B cell (primary cell): Measurements from ENCODE around the gene HMCN1. TPM values are rescaled to one million over a fixed set of nuclear protein-coding genes. Genes with fewer than 3 reads are reported as not detected.

Source experiments
- ATAC-seq: fragments of 200-7000 bp; cut with Tn5 transposase; one replicate; pipeline ENCODE4 v1.10.0; 2021; ENCODE audit warnings: low read depth, mild to moderate bottlenecking, moderate number of reproducible peaks, moderate library complexity
- CTCF ChIA-PET: fragments of 350-600 bp; sonication (Branson Sonifier 250); formaldehyde crosslinking; loops from one replicate; lab custom pipeline; 2021; ENCODE audit warnings: antibody characterized with exemption, inconsistent platforms; lab: Charles Lee
- POLR2A ChIA-PET: fragments of 350-600 bp; sonication (Branson Sonifier 250); formaldehyde crosslinking; loops from one replicate; lab custom pipeline; 2021; ENCODE audit warnings: antibody characterized with exemption; lab: Charles Lee
- DNase-seq: peaks from one replicate; pipeline ENCODE4 v3.0.0; 2013
- H2AFZ ChIP-seq: 2 replicates; pipeline ENCODE4 v1.6.1; 2012; ENCODE audit warnings: mild to moderate bottlenecking, low read depth, low read length; ENCODE audit not compliant: insufficient read depth, poor library complexity, severe bottlenecking
- H3K27ac ChIP-seq, 2 donors: 1 replicate in 1 of 2; 2 replicates in 1 of 2; pipeline ENCODE4 v1.5.1; 2012 to 2013; ENCODE audit warnings: low read length in 2 of 2, mild to moderate bottlenecking in 2 of 2, moderate library complexity in 1 of 2
- H3K27me3 ChIP-seq, 4 experiments: fragments of 200-600 bp in 1 of 4; sonication (generic) in 1 of 4; replicated peaks in 1 of 4; 1 replicate in 2 of 4; 2 replicates in 2 of 4; pipeline versions ENCODE4 v1.6.1 to v1.7.0; 2013 to 2016; ENCODE audit warnings: low read length in 3 of 4, mild to moderate bottlenecking in 2 of 4, mixed read lengths in 1 of 4, moderate library complexity in 1 of 4; ENCODE audit not compliant: insufficient read depth in 4 of 4, control insufficient read depth in 3 of 4; ENCODE audit errors: control extremely low read depth in 1 of 4
- H3K36me3 ChIP-seq, 2 experiments: replicated peaks in 1 of 2; 1 replicate in 1 of 2; 2 replicates in 1 of 2; pipeline versions ENCODE4 v1.6.1 to v1.7.1; 2013; ENCODE audit warnings: low read length in 1 of 2; ENCODE audit not compliant: insufficient read depth in 2 of 2, control insufficient read depth in 1 of 2; ENCODE audit errors: control extremely low read depth in 1 of 2, extremely low read depth in 1 of 2
- H3K4me1 ChIP-seq, 2 donors: fragments of 200-600 bp in 1 of 2; sonication (generic) in 1 of 2; 1 replicate in 1 of 2; 2 replicates in 1 of 2; pipeline versions ENCODE4 v1.5.1 to v1.6.1; 2013 to 2017; ENCODE audit warnings: low read length in 2 of 2; ENCODE audit not compliant: control insufficient read depth in 2 of 2, insufficient read depth in 2 of 2
- H3K4me2 ChIP-seq: replicated peaks from 2 replicates; pipeline ENCODE3; 2012; ENCODE audit warnings: mild to moderate bottlenecking, low read depth, low read length; ENCODE audit not compliant: poor library complexity, severe bottlenecking
- H3K4me3 ChIP-seq, 5 experiments: fragments of 200-600 bp in 1 of 5; sonication (generic) in 1 of 5; 1 replicate in 3 of 5; 2 replicates in 2 of 5; pipeline versions ENCODE4 v1.5.1 to v1.7.0; 2011 to 2016; ENCODE audit warnings: low read length in 4 of 5, mild to moderate bottlenecking in 4 of 5, low read depth in 2 of 5, control low read depth in 1 of 5, moderate library complexity in 1 of 5; ENCODE audit not compliant: insufficient read depth in 1 of 5; ENCODE audit errors: control extremely low read depth in 1 of 5, extremely low read depth in 1 of 5
- H3K79me2 ChIP-seq: fragments of 200-600 bp; sonication (generic); one replicate; pipeline ENCODE4 v1.6.0; 2016; ENCODE audit warnings: low read length; ENCODE audit not compliant: control insufficient read depth, insufficient read depth
- H3K9ac ChIP-seq: fragments of 200-600 bp; sonication (generic); 2 replicates; pipeline ENCODE4 v1.6.1; 2017; ENCODE audit warnings: mild to moderate bottlenecking, low read length, moderate library complexity
- H3K9me3 ChIP-seq, 3 donors: one replicate each; pipeline versions ENCODE4 v1.6.1 to v1.7.1; 2013; ENCODE audit warnings: low read length in 2 of 3; ENCODE audit not compliant: control insufficient read depth in 2 of 3, insufficient read depth in 1 of 3; ENCODE audit errors: control extremely low read depth in 1 of 3
- H4K20me1 ChIP-seq: 2 replicates; pipeline ENCODE4 v1.6.0; 2012; ENCODE audit warnings: mild to moderate bottlenecking, low read length; ENCODE audit not compliant: insufficient read depth, control insufficient read depth, poor library complexity, severe bottlenecking
- H3K27ac Mint-ChIP-seq: one replicate; pipeline ENCODE4 v1.8.0; 2021; ENCODE audit warnings: mixed read lengths
- H3K27me3 Mint-ChIP-seq: one replicate; pipeline ENCODE4 v1.8.0; 2021; ENCODE audit warnings: mixed read lengths
- H3K4me1 Mint-ChIP-seq: one replicate; pipeline ENCODE4 v1.8.0; 2021; ENCODE audit warnings: mixed read lengths
- H3K4me3 Mint-ChIP-seq: one replicate; pipeline ENCODE4 v1.8.0; 2021; ENCODE audit warnings: mixed read lengths
- H3K9me3 Mint-ChIP-seq: one replicate; pipeline ENCODE4 v1.8.0; 2022; ENCODE audit warnings: mixed read lengths; ENCODE audit not compliant: insufficient read depth
- CTCF ChIP-seq: fragments of 200-600 bp; IDR thresholded peaks from one replicate; pipeline ENCODE4 v1.8.0; 2022; ENCODE audit warnings: antibody characterized with exemption, mild to moderate bottlenecking
- EZH2 ChIP-seq: IDR thresholded peaks from 2 replicates; pipeline ENCODE4 v1.6.1; 2012; ENCODE audit warnings: borderline replicate concordance, low read depth, mild to moderate bottlenecking, moderate library complexity, low read length; ENCODE audit not compliant: insufficient read depth, poor library complexity, severe bottlenecking
- WGBS: methylation state at CpG from one replicate; pipeline ENCODE4 v1.1.5; 2013; ENCODE audit warnings: missing lambda C conversion rate; ENCODE audit not compliant: insufficient coverage; 5-methylcytosine and 5-hydroxymethylcytosine counted together
- intact Hi-C: fragments of 100-400 bp; cut with micrococcal nuclease; formaldehyde crosslinking; loops from one replicate; pipeline ENCODE4 v1.10.0; 2022
- polyA plus RNA-seq: library from polyadenylated mRNA; depleted of rRNA; stranded (reverse); fragments of >200 nt; gene quantifications from 2 replicates; pipeline ENCODE4 v1.2.3, GENCODE V29; 2012
- total RNA-seq, 2 donors: library from RNA; stranded (reverse); fragments of 120-200 nt in 1 of 2; gene quantifications; 1 replicate in 1 of 2; 2 replicates in 1 of 2; pipeline versions ENCODE4 v1.2.3 to v1.2.4, GENCODE V29; 2013 to 2022

The HMCN1 gene
- total and polyA plus RNA-seq, 2 donors (not counting 1 experiment from before 2014, with no cell fraction given) = not detected

- ChIA-PET POLR2A (no interaction called here), CTCF (no interaction called here)
- Mint-ChIP-seq H3K27ac (no peak overlapping the region), H3K4me3 (no peak overlapping the region), H3K27me3 (peaks cover 4% of the 10 kb centered on the region), H3K9me3 (no peaks in the 10 kb centered on the region), H3K4me1 (no peaks in the 10 kb centered on the region)
- Histone ChIP-seq H3K27ac (no peak overlapping the region), H3K4me1 (no peaks in the 10 kb centered on the region), H3K4me2 (no peak overlapping the region), H3K79me2 (no peaks in the 10 kb centered on the region), H3K27me3 (no peaks in the 10 kb centered on the region), H2AFZ (no peak overlapping the region), H3K4me3 (no peak overlapping the region), H4K20me1 (no peaks in the 10 kb centered on the region), H3K9ac (no peak overlapping the region), H3K36me3 (no peaks in the 10 kb centered on the region), H3K9me3 (no peaks in the 10 kb centered on the region)
- intact Hi-C loops = no loop called here
- WGBS = no CpG with 5 or more reads among the region's 1 CpG
- DNase-seq (no peak), ATAC-seq (no peak)
- no peak for TF ChIP-seq CTCF
Measured at GRCh38 chr1:185853739-185854138, 119.5 kb downstream of the HMCN1 start.

GRCh38 chr1:185856482-185856881, 122.3 kb downstream of the HMCN1 start:
- no peaks in the 10 kb centered on the region for H3K9me3 Mint-ChIP-seq
- ATAC-seq (no peak), DNase-seq (no peak)
- Histone ChIP-seq H3K9ac (no peak overlapping the region), H3K9me3 (no peaks in the 10 kb centered on the region), H3K36me3 (no peaks in the 10 kb centered on the region), H3K4me2 (no peak overlapping the region), H3K4me1 (no peaks in the 10 kb centered on the region), H3K27ac (no peak overlapping the region), H3K79me2 (no peaks in the 10 kb centered on the region), H3K4me3 (no peak overlapping the region), H2AFZ (no peak overlapping the region), H4K20me1 (no peaks in the 10 kb centered on the region), H3K27me3 (no peaks in the 10 kb centered on the region)
- intact Hi-C loops = no loop called here
- H3K27ac Mint-ChIP-seq = no peak overlapping the region
- no peak overlapping the region for H3K4me3 Mint-ChIP-seq
- POLR2A ChIA-PET = no interaction called here
- TF ChIP-seq EZH2 (no peak), CTCF (no peak)
- no peaks in the 10 kb centered on the region for H3K4me1 Mint-ChIP-seq
- CTCF ChIA-PET = interaction anchor here (0.6 kb wide), 1 partner anchor 51 kb away, joined by 3 read pairs; no protein-coding TSS in a partner anchor
- H3K27me3 Mint-ChIP-seq = peaks cover 9% of the 10 kb centered on the region
- no CpG with 5 or more reads among the region's 3 CpGs for WGBS
